HG03196 (cell line): Measurements from ENCODE around the gene COX19.
"Not testable (repeated sequence)": the region's sequence is repeated elsewhere in the genome, so short reads cannot be mapped to it uniquely, and the experiment has no call there.

Experiments
- ATAC-seq: cut with Tn5 transposase; IDR thresholded peaks from one replicate; pipeline ENCODE4 v1.9.1; 2021; ENCODE audit not compliant: unreplicated experiment

COX19 gene

GRCh38 chr7:963236-964078 lies 11.9 kb downstream of the COX19 start:
- no peak for ATAC-seq

- ATAC-seq: no peak
Measured at GRCh38 chr7:962401-963081, 12.8 kb downstream of the COX19 start.

- ATAC-seq: no peak
Measured at GRCh38 chr7:961546-962400, 13.6 kb downstream of the COX19 start.

GRCh38 chr7:960972-961371 lies 14.4 kb downstream of the COX19 start:
- not testable (repeated sequence) for ATAC-seq

- no peak for ATAC-seq
Measured at GRCh38 chr7:960269-960871, 15.0 kb downstream of the COX19 start.

GRCh38 chr7:959740-960139 lies 15.6 kb downstream of the COX19 start:
- ATAC-seq: not testable (repeated sequence)

GRCh38 chr7:959271-959670 lies 16.1 kb downstream of the COX19 start:
- ATAC-seq: no peak

GRCh38 chr7:958221-959200 lies 16.8 kb downstream of the COX19 start:
- no peak for ATAC-seq

- no peak for ATAC-seq
Measured at GRCh38 chr7:957418-958220, 17.7 kb downstream of the COX19 start.

GRCh38 chr7:956031-956430 lies 19.3 kb downstream of the COX19 start:
- no peak for ATAC-seq

GRCh38 chr7:954330-955238 lies 20.8 kb downstream of the COX19 start, which contains the start of gene ADAP1:
ADAP1 (minus strand) TSS chr7:954680; CDS start chr7:954477, 203 bp downstream.
- peak; percentile 43 for ATAC-seq

- no peak for ATAC-seq
Measured at GRCh38 chr7:953547-954327, 21.6 kb downstream of the COX19 start.

- no peak for ATAC-seq
Measured at GRCh38 chr7:952548-953441, 22.6 kb downstream of the COX19 start.

GRCh38 chr7:951881-952547 lies 23.3 kb downstream of the COX19 start:
- ATAC-seq: no peak
